ENCODE data around the gene PXDN.

Gene PXDN

GRCh38 chr2:1599301-1600085 lies 144.8 kb downstream of the PXDN start:
- no peak for DNase-seq (ENCODE audit: low read depth in 2 of 2)

GRCh38 chr2:1598800-1599199 lies 145.5 kb downstream of the PXDN start:
- no peak for DNase-seq (ENCODE audit: low read depth in 2 of 2)

- no peak for DNase-seq (ENCODE audit: low read depth in 2 of 2)
These were observed 146.1 kb downstream of the PXDN start for GRCh38 chr2:1598041-1598710.

GRCh38 chr2:1595274-1595673 lies 149.0 kb downstream of the PXDN start:
- no peak for DNase-seq (ENCODE audit: low read depth in 2 of 2)

GRCh38 chr2:1594373-1595171 lies 149.7 kb downstream of the PXDN start:
- DNase-seq (ENCODE audit: low read depth in 2 of 2) = no peak

GRCh38 chr2:1594123-1594372 lies 150.3 kb downstream of the PXDN start:
- no peak for DNase-seq (ENCODE audit: low read depth in 2 of 2)

- DNase-seq (ENCODE audit: low read depth in 2 of 2) = no peak
These were observed 150.8 kb downstream of the PXDN start for GRCh38 chr2:1593371-1594122.

- no peak for DNase-seq (ENCODE audit: low read depth in 2 of 2)
These were observed 152.1 kb downstream of the PXDN start for GRCh38 chr2:1591978-1592907.

- DNase-seq (ENCODE audit: low read depth in 2 of 2) = no peak
These were observed 152.9 kb downstream of the PXDN start for GRCh38 chr2:1591461-1591770.

GRCh38 chr2:1590596-1591460 lies 153.5 kb downstream of the PXDN start:
- no peak for DNase-seq (ENCODE audit: low read depth in 2 of 2)

- no peak for DNase-seq (ENCODE audit: low read depth in 2 of 2)
These were observed 155.2 kb downstream of the PXDN start for GRCh38 chr2:1588978-1589621.

- DNase-seq (ENCODE audit: low read depth in 2 of 2) = no peak
These were observed 156.0 kb downstream of the PXDN start for GRCh38 chr2:1588051-1588977.

- no peak for DNase-seq (ENCODE audit: low read depth in 2 of 2)
These were observed 157.1 kb downstream of the PXDN start for GRCh38 chr2:1586923-1587840.

GRCh38 chr2:1586251-1586922 lies 157.9 kb downstream of the PXDN start:
- no peak for DNase-seq (ENCODE audit: low read depth in 2 of 2)

- no peak for DNase-seq (ENCODE audit: low read depth in 2 of 2)
These were observed 158.7 kb downstream of the PXDN start for GRCh38 chr2:1585635-1586034.

GRCh38 chr2:1584691-1585485 lies 159.4 kb downstream of the PXDN start:
- no peak for DNase-seq (ENCODE audit: low read depth in 2 of 2)
